HTERT RPE-1 (cell line): Measurements from ENCODE around the gene MYO3A.
"Not testable (repeated sequence)": the region's sequence is repeated elsewhere in the genome, so short reads cannot be mapped to it uniquely, and the experiment has no call there.

Experiments used
- in situ Hi-C: fragments of 300-500 bp; cut with MboI; formaldehyde crosslinking; loops from 4 replicates; pipeline ENCODE4 v1.14.3; 2020; ENCODE audit warnings: low sequenced_read_pairs

MYO3A gene

DNA sequence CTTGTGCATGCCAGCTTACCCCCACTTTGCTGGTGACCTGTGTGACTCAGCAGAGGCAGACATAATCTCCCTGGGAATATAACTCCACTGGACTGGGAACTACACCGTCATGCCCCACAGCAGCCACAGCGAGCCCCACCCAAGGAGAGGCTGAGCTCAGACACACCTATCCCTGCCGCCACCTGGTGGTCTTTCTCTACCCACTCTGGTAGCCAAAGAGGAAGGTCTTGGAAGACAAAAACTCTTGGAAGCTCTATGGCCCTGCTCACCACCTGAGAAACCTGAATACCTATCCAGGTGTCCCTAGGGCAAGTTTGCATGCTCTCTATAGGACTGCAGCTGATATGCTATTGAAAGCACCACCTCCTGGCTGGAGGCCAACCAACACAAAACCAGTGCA lies 48.1 kb downstream of the MYO3A start:
- in situ Hi-C loops, result no loop called here

GRCh38 chr10:25988583-25988982 lies 54.6 kb downstream of the MYO3A start:
- in situ Hi-C loops, result no loop called here

- in situ Hi-C loops, result no loop called here
These were observed 55.9 kb downstream of the MYO3A start for GRCh38 chr10:25989951-25990350.

- in situ Hi-C loops, result no loop called here
These were observed 65.4 kb downstream of the MYO3A start for GRCh38 chr10:25999295-25999981.

DNA sequence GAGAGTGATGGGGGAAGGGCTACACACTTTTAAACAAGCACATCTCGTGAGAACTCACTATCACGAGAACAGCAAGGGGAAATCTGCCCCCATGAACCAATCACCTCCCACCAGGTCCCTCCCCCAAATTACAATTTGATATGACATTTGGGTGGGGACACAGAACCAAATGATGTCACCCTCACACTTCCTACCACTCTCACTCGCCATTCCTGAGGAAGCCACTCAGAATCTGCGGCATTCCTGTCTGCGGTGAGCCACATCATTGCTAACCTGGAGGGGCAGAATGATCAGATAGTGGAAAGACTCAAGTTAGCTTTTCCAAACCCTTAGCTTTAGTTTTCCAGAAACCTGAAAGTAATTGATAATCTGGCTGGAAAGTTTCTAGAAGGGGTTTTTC lies 66.9 kb downstream of the MYO3A start:
- in situ Hi-C loops, result no loop called here

DNA sequence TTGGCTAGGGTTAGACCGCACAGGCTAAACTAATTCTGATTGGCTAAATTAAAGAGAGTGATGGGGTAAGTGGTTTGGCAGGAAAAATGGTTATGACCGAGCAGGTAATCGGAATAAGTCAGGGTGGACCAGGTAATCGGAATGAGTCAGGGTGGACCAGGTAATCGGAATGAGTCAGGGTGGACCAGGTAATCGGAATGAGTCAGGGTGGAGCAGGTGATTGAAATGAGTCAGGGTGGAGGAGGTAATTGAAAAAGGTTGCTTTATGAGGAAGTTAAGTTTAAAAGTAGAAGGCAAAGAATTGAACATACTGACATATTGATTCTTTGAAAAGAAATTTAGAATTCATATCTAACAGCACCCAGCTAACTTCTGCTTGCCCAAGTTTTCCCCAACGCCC lies 68.4 kb downstream of the MYO3A start:
- in situ Hi-C loops, result not testable (repeated sequence)

DNA sequence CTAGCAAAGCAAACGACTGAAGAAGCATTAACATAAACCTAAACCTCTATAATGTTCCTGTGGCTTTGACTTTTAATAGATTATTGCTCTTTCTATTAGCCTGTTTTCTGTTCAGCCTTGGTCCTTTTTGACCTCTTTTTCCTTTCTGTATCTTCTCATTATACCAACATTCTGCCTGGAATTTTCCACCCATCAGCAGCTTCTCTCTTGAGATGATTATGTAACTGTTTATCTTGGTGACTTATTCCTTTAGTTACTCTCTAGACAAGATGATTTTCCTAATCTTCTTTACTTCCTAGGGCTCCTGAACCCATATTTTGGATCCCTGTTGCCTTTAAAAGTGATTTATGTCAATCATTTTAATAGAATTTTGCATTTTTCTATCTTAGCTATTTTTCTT lies 81.1 kb downstream of the MYO3A start:
- in situ Hi-C loops, result no loop called here

DNA sequence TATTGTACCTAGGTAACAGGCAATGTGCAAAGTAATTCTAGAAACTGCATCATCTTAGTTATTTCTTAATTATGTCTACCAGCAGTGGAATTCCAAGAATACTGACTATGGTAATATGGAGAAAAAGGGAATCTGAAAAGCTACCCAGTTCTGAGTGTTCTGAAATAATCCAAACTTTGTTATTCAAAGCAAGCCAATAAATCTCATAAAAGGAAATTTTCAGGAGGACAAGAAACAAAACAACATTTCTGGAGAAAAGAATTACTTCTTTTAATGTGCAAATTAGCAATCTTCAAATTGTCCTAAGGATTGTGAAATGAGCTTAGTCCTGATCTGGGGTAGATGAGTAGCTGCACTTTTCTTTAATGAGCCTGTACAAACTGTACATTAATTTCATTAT lies 88.8 kb downstream of the MYO3A start:
- in situ Hi-C loops, result no loop called here

DNA sequence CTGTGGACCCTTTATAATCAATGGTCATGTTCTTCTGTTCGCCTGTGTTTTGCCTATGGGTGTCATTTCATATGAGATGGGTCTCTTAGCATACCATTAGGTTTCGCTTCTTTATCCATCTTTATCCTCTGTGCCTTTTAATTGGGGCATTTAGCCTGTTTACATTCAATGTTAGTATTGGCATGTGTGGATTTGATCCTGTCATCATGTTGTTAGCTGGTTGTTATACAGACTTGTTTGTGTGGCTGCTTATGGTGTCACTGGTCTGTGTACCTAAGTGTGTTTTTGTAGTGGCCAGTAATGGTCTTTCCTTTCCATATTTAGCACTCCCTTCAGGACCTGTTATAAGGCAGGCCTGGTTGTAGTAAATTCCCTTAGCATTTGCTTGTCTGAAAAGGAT lies 90.3 kb downstream of the MYO3A start:
- in situ Hi-C loops, result no loop called here

DNA sequence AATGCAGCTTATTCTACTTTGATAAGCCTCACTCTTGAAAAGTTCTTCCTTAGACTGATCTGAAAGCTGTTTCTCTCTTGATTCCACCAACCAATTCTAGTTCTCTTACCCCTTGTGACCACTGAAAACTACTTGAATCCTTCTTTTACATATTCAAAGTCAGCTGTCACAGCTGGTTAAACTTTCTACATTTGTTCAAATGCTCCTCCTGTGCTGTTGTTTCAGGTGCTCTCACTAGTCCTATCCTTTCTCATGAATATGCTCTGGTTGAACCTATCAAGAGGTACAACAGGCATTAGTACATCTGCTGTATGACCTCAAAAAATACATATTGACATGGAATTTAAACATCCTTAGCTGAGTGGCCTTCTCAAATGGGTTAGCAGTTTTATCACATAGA lies 91.5 kb downstream of the MYO3A start:
- in situ Hi-C loops, result no loop called here

DNA sequence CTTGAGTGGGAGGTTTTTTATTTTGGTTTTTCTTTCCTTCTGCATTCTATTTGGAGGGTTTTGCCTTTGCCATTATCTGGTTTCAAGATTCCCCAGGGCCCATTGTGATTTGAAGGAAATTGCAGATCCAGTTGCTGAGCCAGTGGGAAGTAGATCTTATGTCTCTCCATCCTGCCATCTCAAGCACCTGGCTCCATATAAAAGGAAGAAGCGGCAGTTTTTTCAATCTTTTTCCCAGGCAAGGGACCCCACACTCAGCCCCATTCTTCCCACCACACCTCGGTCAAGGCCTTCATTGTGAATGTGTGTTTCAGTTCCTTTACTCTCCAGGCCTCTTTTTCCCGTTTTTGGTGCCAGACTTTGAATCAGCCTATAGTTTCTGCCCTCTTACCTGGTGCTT lies 95.8 kb downstream of the MYO3A start:
- in situ Hi-C loops, result no loop called here

DNA sequence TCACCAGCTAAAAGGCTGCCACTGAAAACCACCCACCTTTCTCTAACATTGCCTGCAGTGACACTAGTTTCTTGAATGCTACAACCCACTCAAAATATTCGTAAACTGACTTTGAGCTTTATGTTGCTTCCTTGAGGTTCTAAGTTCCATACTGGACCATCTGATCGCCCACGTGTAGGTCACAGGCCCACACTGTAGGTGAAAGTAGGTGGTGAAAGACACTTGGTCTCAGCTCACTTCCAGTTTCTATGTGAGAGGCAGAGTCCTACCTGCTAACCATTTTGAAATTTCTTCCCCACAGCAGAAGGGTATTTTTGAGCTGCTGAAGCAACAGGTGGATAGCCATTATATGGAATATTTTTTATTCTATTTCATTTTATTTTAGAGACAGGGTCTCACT lies 97.3 kb downstream of the MYO3A start:
- in situ Hi-C loops, result no loop called here

DNA sequence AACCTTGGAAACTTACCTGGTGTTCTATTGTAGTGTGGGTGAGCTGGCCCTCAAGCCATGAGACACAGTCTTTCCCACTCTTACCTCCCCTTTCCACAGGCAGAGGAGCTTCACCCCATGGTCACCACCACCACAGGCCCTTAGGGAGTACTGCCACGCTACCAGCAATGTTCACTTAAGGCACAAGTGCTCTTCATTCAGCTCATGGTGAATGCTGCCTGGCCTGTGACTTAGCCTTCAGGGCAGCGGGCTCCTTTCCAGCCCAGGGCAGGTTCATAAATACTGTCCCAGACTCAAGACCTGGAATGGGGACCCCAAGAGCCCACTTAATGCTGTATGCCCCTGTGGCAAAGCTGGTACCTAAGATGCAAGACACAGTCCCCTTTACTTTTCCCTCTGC lies 109.4 kb downstream of the MYO3A start:
- in situ Hi-C loops, result no loop called here

DNA sequence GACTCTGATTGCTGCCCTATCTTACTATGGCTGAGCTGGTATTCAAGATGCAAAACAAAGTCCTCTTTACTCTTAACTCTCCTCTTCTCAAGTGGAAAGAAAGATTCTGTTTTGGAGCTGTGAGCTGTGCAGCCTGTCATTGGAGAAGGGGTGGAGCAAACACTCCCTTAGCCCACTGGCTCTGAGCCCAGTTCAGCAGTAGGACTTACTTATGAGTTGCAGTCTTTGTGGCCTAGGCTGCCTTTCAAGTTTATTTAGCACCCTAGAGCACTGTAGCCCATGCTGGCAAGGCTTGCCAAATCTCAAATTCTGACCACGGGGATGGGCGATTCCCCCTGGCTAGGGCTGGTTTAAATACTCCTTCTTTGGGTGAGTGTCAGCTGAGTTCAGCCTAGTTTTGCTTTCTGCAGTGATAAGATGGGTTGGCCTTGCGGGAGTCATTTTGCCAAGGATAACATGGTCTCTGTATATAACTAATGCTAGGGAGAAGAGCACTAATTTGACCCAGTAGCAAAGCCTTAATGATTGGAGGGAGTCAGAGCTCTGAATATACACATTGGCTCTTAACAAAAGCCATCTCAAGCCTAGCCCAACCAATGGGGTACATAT lies 110.2 kb downstream of the MYO3A start:
- in situ Hi-C loops, result no loop called here

DNA sequence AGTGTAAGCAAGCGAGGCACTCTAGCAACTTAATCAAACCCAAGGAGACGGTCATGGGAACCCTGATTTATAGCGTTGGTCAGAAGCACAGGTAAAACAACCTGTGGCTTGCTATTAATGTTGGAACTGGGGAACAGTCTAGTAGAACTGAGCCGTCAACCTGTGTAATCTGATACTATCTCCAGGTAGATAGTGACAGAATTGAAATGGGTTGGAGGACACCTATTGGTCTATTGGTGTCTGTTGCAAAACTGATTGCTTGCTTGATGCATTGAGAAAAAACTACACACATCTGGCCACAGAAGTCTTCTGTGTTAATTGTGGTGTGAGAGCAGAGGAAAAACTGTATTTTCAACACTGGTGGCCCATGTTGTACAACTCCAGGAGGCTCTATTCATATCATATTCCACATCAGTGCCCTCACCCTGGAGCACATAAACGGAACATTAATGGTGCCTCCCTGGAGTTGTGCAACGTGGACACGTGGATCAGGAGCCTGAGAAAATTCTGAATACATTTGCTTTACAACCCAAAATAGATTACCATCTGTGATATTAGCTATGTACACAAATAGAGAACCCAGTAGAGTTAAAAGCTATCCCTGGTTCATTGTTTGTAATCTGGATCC lies 112.2 kb downstream of the MYO3A start:
- in situ Hi-C loops, result no loop called here

- in situ Hi-C loops, result no loop called here
These were observed 114.7 kb downstream of the MYO3A start for GRCh38 chr10:26048756-26049155.

GRCh38 chr10:26052326-26052725 lies 118.3 kb downstream of the MYO3A start:
- in situ Hi-C loops, result no loop called here

GRCh38 chr10:26057466-26057865 lies 123.4 kb downstream of the MYO3A start:
- in situ Hi-C loops, result no loop called here

DNA sequence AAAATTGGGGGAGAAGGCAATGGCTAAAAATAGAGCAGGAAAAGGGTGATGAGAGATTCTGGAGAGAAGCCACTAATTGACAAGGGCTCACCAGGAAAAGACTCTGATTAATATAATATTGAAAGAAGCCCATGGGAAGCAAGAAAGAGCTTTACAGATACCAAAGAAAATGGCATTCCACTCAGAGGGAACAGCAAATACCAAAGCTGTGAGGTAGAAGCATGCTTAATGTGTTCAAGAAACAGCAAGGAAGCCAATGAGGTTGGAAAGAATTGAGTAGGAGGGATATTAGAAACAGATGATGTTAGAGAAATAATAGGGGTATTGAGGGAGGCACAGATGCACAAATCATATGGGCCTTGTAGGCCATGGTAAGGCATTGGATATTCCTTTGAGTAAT lies 130.1 kb downstream of the MYO3A start:
- in situ Hi-C loops, result no loop called here

DNA sequence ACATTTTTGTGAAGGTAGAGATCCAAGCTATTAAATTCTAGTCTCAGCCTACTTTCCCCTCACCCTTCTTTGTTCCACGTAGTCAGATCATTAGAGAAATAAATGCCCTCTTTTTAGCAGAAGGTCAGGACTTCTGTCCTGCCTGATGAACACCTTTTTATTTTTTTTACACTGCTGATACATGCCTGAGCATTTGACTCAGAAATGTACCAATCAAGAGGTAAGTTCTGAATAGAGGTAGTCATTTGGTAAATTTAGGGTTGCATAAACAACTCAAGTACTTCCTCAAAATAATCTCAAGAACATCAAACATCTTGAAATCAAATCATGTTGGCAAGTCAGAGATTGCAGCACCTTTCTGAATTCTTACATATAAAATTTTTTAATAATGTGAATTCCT lies 133.7 kb downstream of the MYO3A start:
- in situ Hi-C loops, result no loop called here

- in situ Hi-C loops, result not testable (repeated sequence)
These were observed 146.9 kb downstream of the MYO3A start for GRCh38 chr10:26080971-26081370.

- in situ Hi-C loops, result no loop called here
These were observed 147.4 kb downstream of the MYO3A start for GRCh38 chr10:26081459-26081858.

GRCh38 chr10:26085549-26085948 lies 151.5 kb downstream of the MYO3A start:
- in situ Hi-C loops, result no loop called here
